GM23338 (cell line): ENCODE measurements around the gene FBLN1. TPM values are rescaled to one million over a fixed set of nuclear protein-coding genes. Genes with fewer than 3 reads are reported as not detected.
"Not testable (repeated sequence)": the region's sequence is repeated elsewhere in the genome, so short reads cannot be mapped to it uniquely, and the experiment has no call there.

ENCODE experiments used
- ATAC-seq: fragments of 200-7000 bp; cut with Tn5 transposase; 3 replicates; pipeline ENCODE4 v1.9.1; 2020
- DNase-seq: peaks from one replicate; pipeline ENCODE4 v3.0.0-alpha.2; 2015; ENCODE audit warnings: low spot score
- H2AFZ ChIP-seq: fragments of 200-600 bp; sonication (generic); 2 replicates; pipeline ENCODE4 v1.8.0; 2016; ENCODE audit warnings: antibody characterized with exemption, mild to moderate bottlenecking, moderate library complexity
- H3F3A ChIP-seq: fragments of 200-600 bp; sonication (generic); replicated peaks from 2 replicates; pipeline ENCODE4 v1.8.0; 2017; ENCODE audit warnings: antibody characterized with exemption, mixed run types, low read depth
- H3K27ac ChIP-seq: fragments of 200-600 bp; sonication (generic); 2 replicates; pipeline ENCODE4 v1.6.1; 2016; ENCODE audit warnings: low read depth
- H3K27me3 ChIP-seq: fragments of 200-600 bp; sonication (generic); 2 replicates; pipeline ENCODE4 v1.8.0; 2016; ENCODE audit warnings: mild to moderate bottlenecking, mixed run types, moderate library complexity; ENCODE audit not compliant: insufficient read depth
- H3K36me3 ChIP-seq: fragments of 200-600 bp; sonication (generic); 2 replicates; pipeline ENCODE4 v1.8.0; 2016; ENCODE audit warnings: mild to moderate bottlenecking; ENCODE audit not compliant: insufficient read depth
- H3K4me1 ChIP-seq: fragments of 200-600 bp; sonication (generic); 2 replicates; pipeline ENCODE4 v1.8.0; 2016; ENCODE audit warnings: mild to moderate bottlenecking, moderate library complexity; ENCODE audit not compliant: insufficient read depth
- H3K4me2 ChIP-seq: fragments of 200-600 bp; sonication (generic); 2 replicates; pipeline ENCODE4 v1.7.1; 2017; ENCODE audit warnings: mixed run types
- H3K4me3 ChIP-seq: fragments of 200-600 bp; sonication (generic); 2 replicates; pipeline ENCODE4 v1.6.1; 2016; ENCODE audit warnings: mixed run types
- H3K79me2 ChIP-seq: fragments of 200-600 bp; sonication (generic); replicated peaks from 2 replicates; pipeline ENCODE4 v1.8.0; 2017; ENCODE audit warnings: mild to moderate bottlenecking; ENCODE audit not compliant: insufficient read depth
- H3K9me2 ChIP-seq: fragments of 200-600 bp; sonication (generic); 2 replicates; pipeline ENCODE4 v1.8.0; 2017; ENCODE audit not compliant: insufficient read depth
- H4K20me1 ChIP-seq: fragments of 200-600 bp; sonication (generic); replicated peaks from 2 replicates; pipeline ENCODE4 v1.8.0; 2017; ENCODE audit warnings: mild to moderate bottlenecking; ENCODE audit not compliant: insufficient read depth
- H3K27ac Mint-ChIP-seq: 2 replicates; pipeline ENCODE4 v1.8.0; 2020; ENCODE audit warnings: inconsistent platforms, mild to moderate bottlenecking, moderate library complexity, mixed read lengths
- H3K27me3 Mint-ChIP-seq: 3 replicates; pipeline ENCODE4 v1.8.0; 2022; ENCODE audit warnings: low read depth, mild to moderate bottlenecking, moderate library complexity, mixed read lengths, inconsistent platforms; ENCODE audit not compliant: insufficient read depth, poor library complexity
- H3K36me3 Mint-ChIP-seq: 3 replicates; pipeline ENCODE4 v1.8.0; 2021; ENCODE audit warnings: low read depth, mild to moderate bottlenecking, inconsistent platforms, moderate library complexity, mixed read lengths
- H3K4me1 Mint-ChIP-seq: 3 replicates; pipeline ENCODE4 v1.8.0; 2020; ENCODE audit warnings: mild to moderate bottlenecking, inconsistent platforms, mixed read lengths
- H3K4me3 Mint-ChIP-seq: 3 replicates; pipeline ENCODE4 v1.8.0; 2021; ENCODE audit warnings: moderate library complexity, mild to moderate bottlenecking, inconsistent platforms, mixed read lengths
- H3K9me3 Mint-ChIP-seq: 3 replicates; pipeline ENCODE4 v1.8.0; 2020; ENCODE audit warnings: moderate library complexity, mild to moderate bottlenecking, inconsistent platforms, mixed read lengths
- CREB1 ChIP-seq: fragments of 250-450 bp; sonication (Bioruptor Pico); IDR thresholded peaks from 2 replicates; pipeline ENCODE4 v1.5.0; 2020; ENCODE audit warnings: low read depth, mild to moderate bottlenecking, moderate library complexity
- EZH2phosphoT487 ChIP-seq: fragments of 200-600 bp; sonication (generic); IDR thresholded peaks from one replicate; pipeline ENCODE4 v1.8.1; 2018; ENCODE audit warnings: antibody characterized with exemption; ENCODE audit not compliant: unreplicated experiment
- JUNB ChIP-seq: IDR thresholded peaks from one replicate; pipeline ENCODE4 v1.6.1; 2016; ENCODE audit warnings: antibody characterized with exemption; ENCODE audit not compliant: unreplicated experiment
- POLR2AphosphoS5 ChIP-seq: IDR thresholded peaks from 2 replicates; pipeline ENCODE4 v1.6.1; 2016; ENCODE audit warnings: antibody characterized with exemption, low read depth
- STAT1 ChIP-seq: IDR thresholded peaks from one replicate; pipeline ENCODE4 v1.6.1; 2016; ENCODE audit warnings: antibody characterized with exemption; ENCODE audit not compliant: unreplicated experiment
- polyA plus RNA-seq: library from polyadenylated mRNA; unstranded; fragments of >200 nt; fragmentation: Nextera tagmentation; extraction: Ambion mirVana; gene quantifications from 2 replicates; pipeline ENCODE4 v1.2.1, GENCODE V29; 2016
- total RNA-seq: library from RNA; depleted of rRNA; stranded (reverse); fragments of >200 nt; shearing (Covaris generic); gene quantifications from 2 replicates; pipeline ENCODE4 v1.2.3, GENCODE V29; 2014
- TF ChIP-seq, protein P1 (sequence below): IDR thresholded peaks from one replicate; pipeline ENCODE4 v1.6.1; 2018; ENCODE audit warnings: antibody characterized with exemption; ENCODE audit not compliant: unreplicated experiment

FBLN1 gene
- total and polyA plus RNA-seq, 2 experiments from 2014 or later = 90.1 to 137 TPM

DNA sequence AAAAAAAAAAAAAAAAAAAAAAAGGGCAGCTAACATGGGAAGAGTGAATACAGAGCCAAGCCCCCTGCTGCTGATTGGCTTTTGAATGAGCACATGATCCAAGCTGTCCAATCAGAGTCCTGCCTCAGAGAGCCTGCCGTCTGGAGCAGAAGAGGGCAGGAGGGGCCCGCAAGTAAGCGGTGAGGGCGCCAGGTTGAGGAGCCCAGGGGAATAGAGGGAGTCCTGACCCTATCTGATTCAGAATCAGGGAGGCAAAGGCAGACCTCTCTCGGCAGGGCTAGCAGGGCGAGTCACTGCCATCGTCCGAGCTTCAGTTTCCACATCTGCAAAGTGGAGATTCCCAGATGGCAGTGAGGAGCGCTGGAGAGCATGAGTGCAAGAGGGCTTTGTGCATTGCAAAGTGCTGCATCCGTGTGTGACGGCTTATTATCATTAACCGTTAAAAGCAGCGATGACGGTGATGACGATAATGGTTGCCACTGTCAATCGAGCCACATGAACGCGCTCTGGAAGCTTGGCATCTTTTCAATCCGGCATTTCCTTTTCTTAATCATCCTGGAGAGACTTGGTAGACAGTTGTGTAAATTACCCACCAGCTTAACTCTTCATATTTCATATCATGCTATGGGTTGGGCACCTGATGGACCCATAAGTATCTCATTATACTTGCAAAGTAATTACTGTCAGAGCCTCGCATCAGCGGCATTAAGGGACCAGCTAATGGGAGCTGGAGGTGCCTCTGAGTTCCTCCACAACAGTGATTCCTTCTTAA is 100.3 kb downstream of the FBLN1 start:
- no peaks in the 10 kb centered on the region for H3K27me3 ChIP-seq
- H3K27ac Mint-ChIP-seq = peak overlapping the region; percentile 11; the same call in 1 of the 2 replicates
- no peaks in the 10 kb centered on the region for H3K79me2 ChIP-seq
- H3K4me1 Mint-ChIP-seq = peaks cover 10% of the 10 kb centered on the region; the same call in 2 of the 3 replicates
- H3K9me3 Mint-ChIP-seq = no peaks in the 10 kb centered on the region
- no peaks in the 10 kb centered on the region for H4K20me1 ChIP-seq
- no peak overlapping the region for H2AFZ ChIP-seq
- H3K9me2 ChIP-seq = peaks cover 4% of the 10 kb centered on the region; the same call in 1 of the 2 replicates
- ATAC-seq (peak; percentile 89), DNase-seq (peak; percentile 83)
- no peak overlapping the region for H3K27ac ChIP-seq
- H3K36me3 Mint-ChIP-seq = no peaks in the 10 kb centered on the region
- H3K4me3 ChIP-seq = no peak overlapping the region
- no peaks in the 10 kb centered on the region for H3F3A ChIP-seq
- no peaks in the 10 kb centered on the region; the same call in 1 of the 2 replicates for H3K4me1 ChIP-seq
- H3K27me3 Mint-ChIP-seq = peaks cover 20% of the 10 kb centered on the region
- H3K4me2 ChIP-seq = no peak overlapping the region
- TF ChIP-seq EZH2phosphoT487 = no peak
- TF ChIP-seq, protein P1, sequence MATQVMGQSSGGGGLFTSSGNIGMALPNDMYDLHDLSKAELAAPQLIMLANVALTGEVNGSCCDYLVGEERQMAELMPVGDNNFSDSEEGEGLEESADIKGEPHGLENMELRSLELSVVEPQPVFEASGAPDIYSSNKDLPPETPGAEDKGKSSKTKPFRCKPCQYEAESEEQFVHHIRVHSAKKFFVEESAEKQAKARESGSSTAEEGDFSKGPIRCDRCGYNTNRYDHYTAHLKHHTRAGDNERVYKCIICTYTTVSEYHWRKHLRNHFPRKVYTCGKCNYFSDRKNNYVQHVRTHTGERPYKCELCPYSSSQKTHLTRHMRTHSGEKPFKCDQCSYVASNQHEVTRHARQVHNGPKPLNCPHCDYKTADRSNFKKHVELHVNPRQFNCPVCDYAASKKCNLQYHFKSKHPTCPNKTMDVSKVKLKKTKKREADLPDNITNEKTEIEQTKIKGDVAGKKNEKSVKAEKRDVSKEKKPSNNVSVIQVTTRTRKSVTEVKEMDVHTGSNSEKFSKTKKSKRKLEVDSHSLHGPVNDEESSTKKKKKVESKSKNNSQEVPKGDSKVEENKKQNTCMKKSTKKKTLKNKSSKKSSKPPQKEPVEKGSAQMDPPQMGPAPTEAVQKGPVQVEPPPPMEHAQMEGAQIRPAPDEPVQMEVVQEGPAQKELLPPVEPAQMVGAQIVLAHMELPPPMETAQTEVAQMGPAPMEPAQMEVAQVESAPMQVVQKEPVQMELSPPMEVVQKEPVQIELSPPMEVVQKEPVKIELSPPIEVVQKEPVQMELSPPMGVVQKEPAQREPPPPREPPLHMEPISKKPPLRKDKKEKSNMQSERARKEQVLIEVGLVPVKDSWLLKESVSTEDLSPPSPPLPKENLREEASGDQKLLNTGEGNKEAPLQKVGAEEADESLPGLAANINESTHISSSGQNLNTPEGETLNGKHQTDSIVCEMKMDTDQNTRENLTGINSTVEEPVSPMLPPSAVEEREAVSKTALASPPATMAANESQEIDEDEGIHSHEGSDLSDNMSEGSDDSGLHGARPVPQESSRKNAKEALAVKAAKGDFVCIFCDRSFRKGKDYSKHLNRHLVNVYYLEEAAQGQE = no peak
- no peak for TF ChIP-seq POLR2AphosphoS5
- no peaks in the 10 kb centered on the region; the same call in 1 of the 2 replicates for H3K36me3 ChIP-seq
- H3K4me3 Mint-ChIP-seq = no peak overlapping the region

DNA sequence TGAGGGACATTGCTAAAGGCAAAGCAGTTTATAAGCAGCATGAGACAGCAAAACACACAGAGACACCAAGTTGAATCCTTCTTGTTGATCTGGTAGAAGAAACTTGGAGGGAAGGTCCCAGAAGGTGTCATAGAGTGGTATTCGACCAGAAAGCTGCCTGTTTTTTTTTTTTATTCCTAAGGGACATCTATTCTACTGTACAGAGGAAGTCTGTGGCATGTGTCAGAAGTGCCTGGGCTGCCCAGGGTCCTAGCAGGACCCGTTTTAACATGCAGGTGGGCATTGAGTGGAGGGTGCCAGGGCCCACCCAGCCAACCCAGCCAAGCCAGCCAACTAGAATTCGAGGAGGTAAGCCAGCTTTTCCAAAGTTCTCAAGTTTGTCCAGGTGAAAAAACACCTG is 100.9 kb downstream of the FBLN1 start:
- Histone ChIP-seq H2AFZ (no peak overlapping the region), H3K4me3 (no peak overlapping the region)
- peaks cover 10% of the 10 kb centered on the region; the same call in 2 of the 3 replicates for H3K4me1 Mint-ChIP-seq

DNA sequence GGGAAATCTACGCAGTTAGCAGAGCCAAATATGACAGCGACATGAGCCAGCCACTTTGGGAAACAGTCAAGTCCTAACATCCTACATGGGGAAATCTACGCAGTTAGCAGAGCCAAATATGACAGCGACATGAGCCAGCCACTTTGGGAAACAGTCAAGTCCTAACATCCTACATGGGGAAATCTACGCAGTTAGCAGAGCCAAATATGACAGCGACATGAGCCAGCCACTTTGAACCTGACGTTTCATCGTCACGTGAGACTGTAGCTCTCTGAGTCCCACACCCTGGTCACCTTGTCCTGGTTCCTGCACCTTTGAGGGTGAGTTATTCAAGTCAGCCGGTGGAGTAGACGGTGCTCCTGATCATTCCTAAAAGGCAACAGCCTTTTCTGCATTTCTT is 105.4 kb downstream of the FBLN1 start:
- H3K4me2 ChIP-seq, H3K36me3 ChIP-seq, H3K4me3 ChIP-seq, H3F3A ChIP-seq, H3K4me1 ChIP-seq, DNase-seq, H3K27ac Mint-ChIP-seq, ATAC-seq, H3K9me3 Mint-ChIP-seq, H3K27ac ChIP-seq, H2AFZ ChIP-seq, H3K36me3 Mint-ChIP-seq, H3K27me3 ChIP-seq, H3K4me1 Mint-ChIP-seq, H4K20me1 ChIP-seq, H3K79me2 ChIP-seq, H3K9me2 ChIP-seq, H3K4me3 Mint-ChIP-seq: not testable (repeated sequence)
- H3K27me3 Mint-ChIP-seq = peaks cover 12% of the 10 kb centered on the region

More for the DNA sequence above, 100.9 kb downstream of the FBLN1 start:
- ATAC-seq = no peak
- Histone ChIP-seq H3K27ac (no peak overlapping the region), H3K4me2 (no peak overlapping the region), H3K27me3 (no peaks in the 10 kb centered on the region), H3K36me3 (no peaks in the 10 kb centered on the region; the same call in 1 of the 2 replicates), H3K4me1 (no peaks in the 10 kb centered on the region; the same call in 1 of the 2 replicates), H3F3A (no peaks in the 10 kb centered on the region), H3K79me2 (no peaks in the 10 kb centered on the region), H4K20me1 (no peaks in the 10 kb centered on the region), H3K9me2 (peaks cover 4% of the 10 kb centered on the region; the same call in 1 of the 2 replicates)
- no peak for DNase-seq
- Mint-ChIP-seq H3K27me3 (peaks cover 20% of the 10 kb centered on the region), H3K4me3 (no peak overlapping the region), H3K36me3 (no peaks in the 10 kb centered on the region), H3K9me3 (no peaks in the 10 kb centered on the region), H3K27ac (peak overlapping the region; percentile 11; the same call in 1 of the 2 replicates)
- no peak for TF ChIP-seq JUNB
- TF ChIP-seq CREB1 (CRISPR knock-in tag) = no peak
- no peak for TF ChIP-seq STAT1
- TF ChIP-seq POLR2AphosphoS5 = no peak
- no peak for TF ChIP-seq EZH2phosphoT487
